Lung (tissue), 12 donors: Measurements from ENCODE around the gene SEC31B. TPM values are rescaled to one million over a fixed set of nuclear protein-coding genes. Genes with fewer than 3 reads are reported as not detected.
A peak's percentile ranks its signal among the peaks of the same experiment; 100 is the strongest.

Source experiments
- ATAC-seq: fragments of 200-7000 bp; cut with Tn5 transposase; one replicate; pipeline ENCODE4 v1.9.1; 2020; ENCODE audit warnings: moderate number of reproducible peaks; ENCODE audit not compliant: insufficient read depth, low FRiP score
- DNase-seq, 3 donors: peaks; one replicate each; pipeline ENCODE4 v3.0.0-alpha.2; 2013 to 2017
- H3K27ac ChIP-seq, 2 donors: one replicate each; pipeline ENCODE4 v1.5.1; 2013; ENCODE audit warnings: mild to moderate bottlenecking in 2 of 2, moderate library complexity in 2 of 2, control low read depth in 1 of 2, inconsistent platforms in 1 of 2, low read depth in 1 of 2, low read length in 1 of 2
- H3K27me3 ChIP-seq, 3 donors: one replicate each; pipeline ENCODE4 v1.5.1; 2013; ENCODE audit warnings: low read length in 2 of 3; ENCODE audit not compliant: control insufficient read depth in 3 of 3, insufficient read depth in 3 of 3
- H3K36me3 ChIP-seq, 4 donors: one replicate each; pipeline ENCODE4 v1.5.1; 2013; ENCODE audit warnings: low read length in 4 of 4, mild to moderate bottlenecking in 1 of 4, moderate library complexity in 1 of 4; ENCODE audit not compliant: control insufficient read depth in 4 of 4, insufficient read depth in 4 of 4
- H3K4me1 ChIP-seq, 5 donors: one replicate each; pipeline ENCODE4 v1.5.1; 2013; ENCODE audit warnings: low read length in 5 of 5, mild to moderate bottlenecking in 2 of 5, moderate library complexity in 1 of 5; ENCODE audit not compliant: control insufficient read depth in 5 of 5, insufficient read depth in 5 of 5
- H3K4me3 ChIP-seq: one replicate; pipeline ENCODE4 v1.5.1; 2013; ENCODE audit warnings: mild to moderate bottlenecking, control low read depth, moderate library complexity
- H3K9ac ChIP-seq, 2 donors: one replicate each; pipeline ENCODE4 v1.5.1; 2013; ENCODE audit warnings: low read length in 2 of 2, control low read depth in 1 of 2; ENCODE audit not compliant: insufficient read depth in 1 of 2
- H3K9me3 ChIP-seq, 4 donors: one replicate each; pipeline ENCODE4 v1.5.1; 2013; ENCODE audit warnings: low read length in 3 of 4, mild to moderate bottlenecking in 1 of 4, moderate library complexity in 1 of 4; ENCODE audit not compliant: control insufficient read depth in 4 of 4, insufficient read depth in 3 of 4
- CTCF ChIP-seq: IDR thresholded peaks from 2 replicates; pipeline ENCODE4 v1.5.1; 2012; ENCODE audit warnings: mild to moderate bottlenecking; ENCODE audit errors: control extremely low read depth, extremely low read depth
- WGBS, 2 donors: extraction: QIAGEN DNeasy Blood & Tissue Kit; methylation state at CpG; one replicate each; pipeline ENCODE4 v1.1.7; 2013; 5-methylcytosine and 5-hydroxymethylcytosine counted together
- polyA plus RNA-seq, 2 donors: library from polyadenylated mRNA; stranded (reverse); fragments of 200-250 nt; gene quantifications; one replicate each; pipeline ENCODE4 v1.2.1, GENCODE V29; 2013
- total RNA-seq, 2 donors: library from RNA; depleted of rRNA in 1 of 2; stranded (reverse); fragments of >200 nt in 1 of 2; gene quantifications; one replicate each; pipeline ENCODE4 v1.2.1, GENCODE V29; 2014 to 2021
- donor health status: control.
- donor health status: control.
- donor health status: Bipolar disorder and iron deficiency.
- donor health status: healthy.
- donor health status: DM: yes; HTN: yes; CAD: no.

SEC31B gene
- total and polyA plus RNA-seq, 4 donors: 4.8 to 10.5 (median 9.4) TPM

DNA sequence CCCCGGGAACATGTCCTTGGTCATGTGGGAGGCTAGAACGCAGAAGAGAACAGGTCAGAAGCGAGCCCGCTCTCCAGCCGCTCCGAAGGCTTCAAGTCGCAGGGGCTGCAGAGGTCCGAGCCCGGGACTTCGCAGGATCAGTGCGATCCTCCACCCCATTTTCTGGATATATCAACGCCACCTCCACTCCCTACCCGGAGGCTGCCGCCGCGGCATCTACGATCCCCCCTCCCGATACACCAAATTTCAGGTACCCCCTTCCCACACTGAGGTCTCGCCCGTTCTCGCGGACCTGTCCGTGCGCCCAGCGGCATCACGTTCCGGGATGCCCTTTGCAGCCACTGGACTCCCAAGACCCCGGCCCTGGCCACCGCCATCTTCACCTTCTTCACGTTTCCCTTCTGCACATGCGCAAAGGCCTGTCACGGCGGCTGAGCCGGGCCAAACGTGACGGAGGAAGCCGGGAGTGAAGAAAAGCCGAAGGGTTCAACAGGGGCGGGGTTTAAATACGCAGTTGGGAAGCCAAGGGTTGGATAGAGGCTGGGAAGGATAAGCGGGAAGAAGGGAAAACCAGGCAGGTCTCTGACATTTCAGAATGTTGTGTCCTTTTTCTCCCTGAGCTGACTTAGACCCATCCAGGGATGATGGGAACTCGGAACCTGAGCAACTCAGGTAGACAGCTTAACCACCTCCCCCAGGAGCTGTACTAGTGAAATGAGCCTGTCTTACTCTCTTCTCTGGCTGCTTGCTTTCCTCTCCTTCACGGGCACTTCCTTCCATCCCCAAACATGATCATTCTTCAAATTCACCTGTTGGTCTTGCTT is 10.0 kb upstream of the SEC31B start, which contains the start of gene NDUFB8:
Gene NDUFB8 (minus strand): TSS at position 397 of the 824 bp plus-strand sequence. CDS start 20 bp downstream, at position 377.
- peak within 1 kb of the TSS; percentile 86 to 91 for H3K9ac ChIP-seq
- H3K27me3 ChIP-seq: no peaks in the 10 kb centered on the region
- TF ChIP-seq CTCF: no peak
- ATAC-seq (peak; percentile 88), DNase-seq (peak; percentile 91 to 94 (median 92))
- H3K4me1 ChIP-seq: peaks cover 0 to 13% (median 5%) of the 10 kb centered on the region in 5 donors
- 1 to 2% methylated on average over 43 of the region's 43 CpGs for whole genome bisulfite sequencing, 2 donors
- H3K9me3 ChIP-seq: no peaks in the 10 kb centered on the region
- H3K36me3 ChIP-seq: peaks cover 4 to 22% (median 15%) of the 10 kb centered on the region in 4 donors
- peak within 1 kb of the TSS; percentile 90 for H3K4me3 ChIP-seq
- peak within 1 kb of the TSS; percentile 76 to 82 for H3K27ac ChIP-seq

- H3K9me3 ChIP-seq: no peaks in the 10 kb centered on the region
- H3K4me1 ChIP-seq: peaks cover 0 to 13% (median 5%) of the 10 kb centered on the region in 5 donors
- H3K36me3 ChIP-seq: peaks cover 7 to 28% (median 21%) of the 10 kb centered on the region in 4 donors
- peak overlapping the region; percentile 90 for H3K4me3 ChIP-seq
- 1 to 2% methylated on average over 18 of the region's 18 CpGs for WGBS, 2 donors
- no peak for TF ChIP-seq CTCF
- peak overlapping the region; percentile 76 to 82 for H3K27ac ChIP-seq
- no peaks in the 10 kb centered on the region for H3K27me3 ChIP-seq
- peak; percentile 20 for ATAC-seq
- peak overlapping the region; percentile 86 to 91 for H3K9ac ChIP-seq
- peak in 1 of 3 donors; percentile 10 for DNase-seq
Measured at GRCh38 chr10:100528921-100529474, 9.3 kb upstream of the SEC31B start.

- ATAC-seq: no peak
- 53 to 62% methylated on average over 7 of the region's 7 CpGs for WGBS, 2 donors
Measured at GRCh38 chr10:100528123-100528886, 8.6 kb upstream of the SEC31B start.

More at GRCh38 chr10:100528123-100528886, 8.6 kb upstream of the SEC31B start:
- Histone ChIP-seq H3K27ac (no peak overlapping the region), H3K4me1 (peaks cover 0 to 13% (median 5%) of the 10 kb centered on the region in 5 donors), H3K36me3 (peaks cover 7 to 28% (median 23%) of the 10 kb centered on the region in 4 donors), H3K9me3 (no peaks in the 10 kb centered on the region), H3K27me3 (no peaks in the 10 kb centered on the region), H3K9ac (peak overlapping the region in 1 of 2 donors; percentile 86), H3K4me3 (no peak overlapping the region)
- no peak for TF ChIP-seq CTCF
- DNase-seq: peak in 1 of 3 donors; percentile 4
